GM23338 (cell line): ENCODE measurements around the gene DNAAF8. TPM values are rescaled to one million over a fixed set of nuclear protein-coding genes. Genes with fewer than 3 reads are reported as not detected.

Experiments used
- ATAC-seq: fragments of 200-7000 bp; cut with Tn5 transposase; 3 replicates; pipeline ENCODE4 v1.9.1; 2020
- DNase-seq: peaks from one replicate; pipeline ENCODE4 v3.0.0-alpha.2; 2015; ENCODE audit warnings: low spot score
- H2AFZ ChIP-seq: fragments of 200-600 bp; sonication (generic); 2 replicates; pipeline ENCODE4 v1.8.0; 2016; ENCODE audit warnings: antibody characterized with exemption, mild to moderate bottlenecking, moderate library complexity
- H3F3A ChIP-seq: fragments of 200-600 bp; sonication (generic); replicated peaks from 2 replicates; pipeline ENCODE4 v1.8.0; 2017; ENCODE audit warnings: antibody characterized with exemption, mixed run types, low read depth
- H3K27ac ChIP-seq: fragments of 200-600 bp; sonication (generic); 2 replicates; pipeline ENCODE4 v1.6.1; 2016; ENCODE audit warnings: low read depth
- H3K27me3 ChIP-seq: fragments of 200-600 bp; sonication (generic); 2 replicates; pipeline ENCODE4 v1.8.0; 2016; ENCODE audit warnings: mild to moderate bottlenecking, mixed run types, moderate library complexity; ENCODE audit not compliant: insufficient read depth
- H3K36me3 ChIP-seq: fragments of 200-600 bp; sonication (generic); 2 replicates; pipeline ENCODE4 v1.8.0; 2016; ENCODE audit warnings: mild to moderate bottlenecking; ENCODE audit not compliant: insufficient read depth
- H3K4me1 ChIP-seq: fragments of 200-600 bp; sonication (generic); 2 replicates; pipeline ENCODE4 v1.8.0; 2016; ENCODE audit warnings: mild to moderate bottlenecking, moderate library complexity; ENCODE audit not compliant: insufficient read depth
- H3K4me2 ChIP-seq: fragments of 200-600 bp; sonication (generic); 2 replicates; pipeline ENCODE4 v1.7.1; 2017; ENCODE audit warnings: mixed run types
- H3K4me3 ChIP-seq: fragments of 200-600 bp; sonication (generic); 2 replicates; pipeline ENCODE4 v1.6.1; 2016; ENCODE audit warnings: mixed run types
- H3K79me2 ChIP-seq: fragments of 200-600 bp; sonication (generic); replicated peaks from 2 replicates; pipeline ENCODE4 v1.8.0; 2017; ENCODE audit warnings: mild to moderate bottlenecking; ENCODE audit not compliant: insufficient read depth
- H3K9me2 ChIP-seq: fragments of 200-600 bp; sonication (generic); 2 replicates; pipeline ENCODE4 v1.8.0; 2017; ENCODE audit not compliant: insufficient read depth
- H4K20me1 ChIP-seq: fragments of 200-600 bp; sonication (generic); replicated peaks from 2 replicates; pipeline ENCODE4 v1.8.0; 2017; ENCODE audit warnings: mild to moderate bottlenecking; ENCODE audit not compliant: insufficient read depth
- H3K27ac Mint-ChIP-seq: 2 replicates; pipeline ENCODE4 v1.8.0; 2020; ENCODE audit warnings: inconsistent platforms, mild to moderate bottlenecking, moderate library complexity, mixed read lengths
- H3K27me3 Mint-ChIP-seq: 3 replicates; pipeline ENCODE4 v1.8.0; 2022; ENCODE audit warnings: low read depth, mild to moderate bottlenecking, moderate library complexity, mixed read lengths, inconsistent platforms; ENCODE audit not compliant: insufficient read depth, poor library complexity
- H3K36me3 Mint-ChIP-seq: 3 replicates; pipeline ENCODE4 v1.8.0; 2021; ENCODE audit warnings: low read depth, mild to moderate bottlenecking, inconsistent platforms, moderate library complexity, mixed read lengths
- H3K4me1 Mint-ChIP-seq: 3 replicates; pipeline ENCODE4 v1.8.0; 2020; ENCODE audit warnings: mild to moderate bottlenecking, inconsistent platforms, mixed read lengths
- H3K4me3 Mint-ChIP-seq: 3 replicates; pipeline ENCODE4 v1.8.0; 2021; ENCODE audit warnings: moderate library complexity, mild to moderate bottlenecking, inconsistent platforms, mixed read lengths
- H3K9me3 Mint-ChIP-seq: 3 replicates; pipeline ENCODE4 v1.8.0; 2020; ENCODE audit warnings: moderate library complexity, mild to moderate bottlenecking, inconsistent platforms, mixed read lengths
- CREB1 ChIP-seq: fragments of 250-450 bp; sonication (Bioruptor Pico); IDR thresholded peaks from 2 replicates; pipeline ENCODE4 v1.5.0; 2020; ENCODE audit warnings: low read depth, mild to moderate bottlenecking, moderate library complexity
- ETS1 ChIP-seq: IDR thresholded peaks from 2 replicates; pipeline ENCODE4 v1.6.1; 2016; ENCODE audit warnings: antibody characterized with exemption
- EZH2 ChIP-seq: fragments of 200-600 bp; sonication (generic); IDR thresholded peaks from one replicate; pipeline ENCODE4 v1.8.0; 2017; ENCODE audit warnings: antibody characterized with exemption, mild to moderate bottlenecking, low read depth; ENCODE audit not compliant: unreplicated experiment
- EZH2phosphoT487 ChIP-seq: fragments of 200-600 bp; sonication (generic); IDR thresholded peaks from one replicate; pipeline ENCODE4 v1.8.1; 2018; ENCODE audit warnings: antibody characterized with exemption; ENCODE audit not compliant: unreplicated experiment
- JUNB ChIP-seq: IDR thresholded peaks from one replicate; pipeline ENCODE4 v1.6.1; 2016; ENCODE audit warnings: antibody characterized with exemption; ENCODE audit not compliant: unreplicated experiment
- NANOG ChIP-seq: IDR thresholded peaks from 2 replicates; pipeline ENCODE4 v1.6.1; 2016; ENCODE audit warnings: antibody characterized with exemption, borderline replicate concordance
- STAT1 ChIP-seq: IDR thresholded peaks from one replicate; pipeline ENCODE4 v1.6.1; 2016; ENCODE audit warnings: antibody characterized with exemption; ENCODE audit not compliant: unreplicated experiment
- ZNF331 ChIP-seq: fragments of 250-450 bp; sonication (Bioruptor Pico); IDR thresholded peaks from 2 replicates; pipeline ENCODE4 v1.5.0; 2020; ENCODE audit warnings: low read depth, mild to moderate bottlenecking, moderate library complexity
- polyA plus RNA-seq: library from polyadenylated mRNA; unstranded; fragments of >200 nt; fragmentation: Nextera tagmentation; extraction: Ambion mirVana; gene quantifications from 2 replicates; pipeline ENCODE4 v1.2.1, GENCODE V29; 2016
- total RNA-seq: library from RNA; depleted of rRNA; stranded (reverse); fragments of >200 nt; shearing (Covaris generic); gene quantifications from 2 replicates; pipeline ENCODE4 v1.2.3, GENCODE V29; 2014
- TF ChIP-seq, protein P1 (sequence below): IDR thresholded peaks from one replicate; pipeline ENCODE4 v1.6.1; 2018; ENCODE audit warnings: antibody characterized with exemption; ENCODE audit not compliant: unreplicated experiment
- TF ChIP-seq, protein P2 (sequence below), 2 experiments: fragments of 200-600 bp in 1 of 2; sonication (generic) in 1 of 2; conservative IDR thresholded peaks; 2 replicates each; pipeline versions ENCODE4 v1.5.1 to v1.6.1; 2016 to 2017; ENCODE audit warnings: antibody characterized with exemption in 2 of 2, low read depth in 2 of 2, mild to moderate bottlenecking in 2 of 2, moderate library complexity in 1 of 2

Gene DNAAF8
- total and polyA plus RNA-seq, 2 experiments from 2014 or later = 0.34 to 1.3 TPM

DNA sequence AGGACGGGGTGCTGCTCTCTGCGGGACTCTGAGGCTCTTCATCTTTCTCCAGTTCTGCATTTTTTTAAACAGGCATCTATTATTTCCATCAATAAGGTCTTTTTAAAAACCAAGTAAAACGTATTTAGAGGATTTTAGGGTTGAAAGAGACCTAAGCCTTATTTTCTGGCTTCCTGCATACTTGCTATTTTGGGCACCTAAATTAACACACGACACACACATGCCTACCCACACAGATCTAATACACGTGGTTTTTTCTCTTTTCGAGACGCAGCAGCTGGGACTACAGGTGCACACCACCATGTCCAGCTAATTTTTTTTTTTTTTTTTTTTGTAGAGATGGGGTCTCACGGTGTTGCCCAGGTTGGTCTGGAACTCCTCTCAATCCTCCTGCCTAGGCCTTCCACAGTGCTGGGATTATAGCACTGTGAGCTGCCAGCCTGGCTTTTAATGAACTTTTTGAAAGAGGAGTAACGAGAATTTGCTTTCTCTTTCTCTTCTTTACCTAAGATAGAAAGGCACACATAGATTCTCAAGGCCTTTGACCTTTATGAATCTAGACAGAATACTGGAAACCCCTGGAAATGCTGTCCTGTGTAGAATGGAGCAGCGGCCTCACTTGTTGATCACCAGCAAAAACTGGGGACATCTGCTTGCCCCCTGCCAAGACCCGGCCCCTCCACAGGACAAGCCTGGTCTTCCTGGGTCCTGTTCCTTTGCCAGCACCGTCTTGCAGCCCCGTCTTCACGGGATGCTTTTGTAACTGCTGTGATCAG is 13.8 kb downstream of the DNAAF8 start:
- TF ChIP-seq NANOG (no peak), EZH2 (no peak), CREB1 (CRISPR knock-in tag) (no peak), JUNB (no peak), ETS1 (no peak), EZH2phosphoT487 (no peak), STAT1 (no peak)
- no peak for DNase-seq
- H3K9me3 Mint-ChIP-seq = no peaks in the 10 kb centered on the region
- no peak overlapping the region for H2AFZ ChIP-seq
- H3K36me3 ChIP-seq = no peaks in the 10 kb centered on the region
- H3K79me2 ChIP-seq = no peaks in the 10 kb centered on the region
- H3K27ac ChIP-seq = no peak overlapping the region
- H3K27ac Mint-ChIP-seq = no peak overlapping the region
- H3K4me3 Mint-ChIP-seq = no peak overlapping the region
- H3K4me1 Mint-ChIP-seq = peaks cover 13% of the 10 kb centered on the region
- peaks cover 10% of the 10 kb centered on the region for H3K4me1 ChIP-seq
- no peak overlapping the region for H3K4me2 ChIP-seq
- H3K27me3 Mint-ChIP-seq = peaks cover 11% of the 10 kb centered on the region
- no peak overlapping the region for H3K4me3 ChIP-seq
- no peaks in the 10 kb centered on the region; the same call in 1 of the 2 replicates for H4K20me1 ChIP-seq
- ATAC-seq = no peak
- no peaks in the 10 kb centered on the region for H3K9me2 ChIP-seq
- H3K36me3 Mint-ChIP-seq = peaks cover 12% of the 10 kb centered on the region; the same call in 2 of the 3 replicates
- no peaks in the 10 kb centered on the region for H3K27me3 ChIP-seq
- H3F3A ChIP-seq = peaks cover 3% of the 10 kb centered on the region; the same call in 1 of the 2 replicates

GRCh38 chr16:4748682-4749411 is 14.5 kb downstream of the DNAAF8 start:
- Histone ChIP-seq H3K4me3 (no peak overlapping the region), H3K27me3 (no peaks in the 10 kb centered on the region), H2AFZ (no peak overlapping the region), H3K79me2 (no peaks in the 10 kb centered on the region), H3K9me2 (no peaks in the 10 kb centered on the region), H3K4me1 (peaks cover 6% of the 10 kb centered on the region; the same call in 1 of the 2 replicates), H3F3A (peaks cover 3% of the 10 kb centered on the region; the same call in 1 of the 2 replicates), H4K20me1 (no peaks in the 10 kb centered on the region; the same call in 1 of the 2 replicates), H3K4me2 (no peak overlapping the region), H3K36me3 (no peaks in the 10 kb centered on the region), H3K27ac (no peak overlapping the region)
- Mint-ChIP-seq H3K36me3 (peaks cover 15% of the 10 kb centered on the region; the same call in 2 of the 3 replicates), H3K9me3 (no peaks in the 10 kb centered on the region), H3K27me3 (peaks cover 9% of the 10 kb centered on the region), H3K4me3 (no peak overlapping the region), H3K27ac (no peak overlapping the region), H3K4me1 (peaks cover 7% of the 10 kb centered on the region)
- DNase-seq (no peak), ATAC-seq (no peak)
- TF ChIP-seq CREB1 (CRISPR knock-in tag) = no peak
- TF ChIP-seq, protein P1, sequence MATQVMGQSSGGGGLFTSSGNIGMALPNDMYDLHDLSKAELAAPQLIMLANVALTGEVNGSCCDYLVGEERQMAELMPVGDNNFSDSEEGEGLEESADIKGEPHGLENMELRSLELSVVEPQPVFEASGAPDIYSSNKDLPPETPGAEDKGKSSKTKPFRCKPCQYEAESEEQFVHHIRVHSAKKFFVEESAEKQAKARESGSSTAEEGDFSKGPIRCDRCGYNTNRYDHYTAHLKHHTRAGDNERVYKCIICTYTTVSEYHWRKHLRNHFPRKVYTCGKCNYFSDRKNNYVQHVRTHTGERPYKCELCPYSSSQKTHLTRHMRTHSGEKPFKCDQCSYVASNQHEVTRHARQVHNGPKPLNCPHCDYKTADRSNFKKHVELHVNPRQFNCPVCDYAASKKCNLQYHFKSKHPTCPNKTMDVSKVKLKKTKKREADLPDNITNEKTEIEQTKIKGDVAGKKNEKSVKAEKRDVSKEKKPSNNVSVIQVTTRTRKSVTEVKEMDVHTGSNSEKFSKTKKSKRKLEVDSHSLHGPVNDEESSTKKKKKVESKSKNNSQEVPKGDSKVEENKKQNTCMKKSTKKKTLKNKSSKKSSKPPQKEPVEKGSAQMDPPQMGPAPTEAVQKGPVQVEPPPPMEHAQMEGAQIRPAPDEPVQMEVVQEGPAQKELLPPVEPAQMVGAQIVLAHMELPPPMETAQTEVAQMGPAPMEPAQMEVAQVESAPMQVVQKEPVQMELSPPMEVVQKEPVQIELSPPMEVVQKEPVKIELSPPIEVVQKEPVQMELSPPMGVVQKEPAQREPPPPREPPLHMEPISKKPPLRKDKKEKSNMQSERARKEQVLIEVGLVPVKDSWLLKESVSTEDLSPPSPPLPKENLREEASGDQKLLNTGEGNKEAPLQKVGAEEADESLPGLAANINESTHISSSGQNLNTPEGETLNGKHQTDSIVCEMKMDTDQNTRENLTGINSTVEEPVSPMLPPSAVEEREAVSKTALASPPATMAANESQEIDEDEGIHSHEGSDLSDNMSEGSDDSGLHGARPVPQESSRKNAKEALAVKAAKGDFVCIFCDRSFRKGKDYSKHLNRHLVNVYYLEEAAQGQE = no peak
- TF ChIP-seq ZNF331 (CRISPR knock-in tag) = no peak
- TF ChIP-seq EZH2 = no peak
- TF ChIP-seq, protein P2, sequence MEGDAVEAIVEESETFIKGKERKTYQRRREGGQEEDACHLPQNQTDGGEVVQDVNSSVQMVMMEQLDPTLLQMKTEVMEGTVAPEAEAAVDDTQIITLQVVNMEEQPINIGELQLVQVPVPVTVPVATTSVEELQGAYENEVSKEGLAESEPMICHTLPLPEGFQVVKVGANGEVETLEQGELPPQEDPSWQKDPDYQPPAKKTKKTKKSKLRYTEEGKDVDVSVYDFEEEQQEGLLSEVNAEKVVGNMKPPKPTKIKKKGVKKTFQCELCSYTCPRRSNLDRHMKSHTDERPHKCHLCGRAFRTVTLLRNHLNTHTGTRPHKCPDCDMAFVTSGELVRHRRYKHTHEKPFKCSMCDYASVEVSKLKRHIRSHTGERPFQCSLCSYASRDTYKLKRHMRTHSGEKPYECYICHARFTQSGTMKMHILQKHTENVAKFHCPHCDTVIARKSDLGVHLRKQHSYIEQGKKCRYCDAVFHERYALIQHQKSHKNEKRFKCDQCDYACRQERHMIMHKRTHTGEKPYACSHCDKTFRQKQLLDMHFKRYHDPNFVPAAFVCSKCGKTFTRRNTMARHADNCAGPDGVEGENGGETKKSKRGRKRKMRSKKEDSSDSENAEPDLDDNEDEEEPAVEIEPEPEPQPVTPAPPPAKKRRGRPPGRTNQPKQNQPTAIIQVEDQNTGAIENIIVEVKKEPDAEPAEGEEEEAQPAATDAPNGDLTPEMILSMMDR (conservative IDR thresholded peaks at IDR 0.05; ENCODE audit: low read depth in 2 of 2) = no peak
- TF ChIP-seq STAT1 = no peak
